Measurements from ENCODE around the gene LRP6. TPM values are rescaled to one million over a fixed set of nuclear protein-coding genes. Genes with fewer than 3 reads are reported as not detected.
"Not testable (repeated sequence)": the region's sequence is repeated elsewhere in the genome, so short reads cannot be mapped to it uniquely, and the experiment has no call there.

LRP6 gene
- total and polyA plus RNA-seq, 3 donors from 2014 or later, result 11.5 to 42.6 (median 39.3) TPM

DNA sequence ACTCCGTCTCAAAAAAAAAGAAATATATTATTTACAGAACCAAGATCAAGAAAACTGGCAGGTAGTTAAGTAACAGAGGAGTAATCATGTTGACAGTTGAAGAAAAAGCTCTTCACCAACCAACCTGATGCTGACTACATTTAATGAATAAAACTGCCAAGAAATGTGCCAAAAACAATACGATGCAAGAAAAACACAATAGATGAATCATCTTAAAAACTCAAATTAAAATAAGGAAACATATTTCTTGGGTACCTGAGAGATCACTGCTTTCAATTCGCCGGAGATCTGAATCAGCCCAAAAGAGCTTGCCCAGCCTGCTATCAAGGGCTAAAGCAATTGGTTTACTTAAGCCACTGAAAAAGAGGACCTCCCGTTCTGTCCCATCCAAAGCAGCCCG is 119.7 kb downstream of the LRP6 start:
- H3K4me3 ChIP-seq, result no peak overlapping the region
- H3K36me3 ChIP-seq (ENCODE audit: low read depth, missing control alignments), result no peaks in the 10 kb centered on the region
- WGBS, 2 donors, result 89 to 91% methylated on average over 6 of the region's 6 CpGs
- TF ChIP-seq POLR2A (IDR thresholded peaks at IDR 0.05), result no peak
- TF ChIP-seq, protein P1, sequence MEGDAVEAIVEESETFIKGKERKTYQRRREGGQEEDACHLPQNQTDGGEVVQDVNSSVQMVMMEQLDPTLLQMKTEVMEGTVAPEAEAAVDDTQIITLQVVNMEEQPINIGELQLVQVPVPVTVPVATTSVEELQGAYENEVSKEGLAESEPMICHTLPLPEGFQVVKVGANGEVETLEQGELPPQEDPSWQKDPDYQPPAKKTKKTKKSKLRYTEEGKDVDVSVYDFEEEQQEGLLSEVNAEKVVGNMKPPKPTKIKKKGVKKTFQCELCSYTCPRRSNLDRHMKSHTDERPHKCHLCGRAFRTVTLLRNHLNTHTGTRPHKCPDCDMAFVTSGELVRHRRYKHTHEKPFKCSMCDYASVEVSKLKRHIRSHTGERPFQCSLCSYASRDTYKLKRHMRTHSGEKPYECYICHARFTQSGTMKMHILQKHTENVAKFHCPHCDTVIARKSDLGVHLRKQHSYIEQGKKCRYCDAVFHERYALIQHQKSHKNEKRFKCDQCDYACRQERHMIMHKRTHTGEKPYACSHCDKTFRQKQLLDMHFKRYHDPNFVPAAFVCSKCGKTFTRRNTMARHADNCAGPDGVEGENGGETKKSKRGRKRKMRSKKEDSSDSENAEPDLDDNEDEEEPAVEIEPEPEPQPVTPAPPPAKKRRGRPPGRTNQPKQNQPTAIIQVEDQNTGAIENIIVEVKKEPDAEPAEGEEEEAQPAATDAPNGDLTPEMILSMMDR (IDR thresholded peaks at IDR 0.05), result no peak
- no peaks in the 10 kb centered on the region for H3K27me3 ChIP-seq
- intact Hi-C loops (cut with DNase I; ENCODE audit: low total_unique reads), result no loop called here
- no peaks in the 10 kb centered on the region for H3K9me3 ChIP-seq
- no peaks in the 10 kb centered on the region for H3K4me1 ChIP-seq
- H3K27ac ChIP-seq, result no peak overlapping the region
- DNase-seq, result no peak

DNA sequence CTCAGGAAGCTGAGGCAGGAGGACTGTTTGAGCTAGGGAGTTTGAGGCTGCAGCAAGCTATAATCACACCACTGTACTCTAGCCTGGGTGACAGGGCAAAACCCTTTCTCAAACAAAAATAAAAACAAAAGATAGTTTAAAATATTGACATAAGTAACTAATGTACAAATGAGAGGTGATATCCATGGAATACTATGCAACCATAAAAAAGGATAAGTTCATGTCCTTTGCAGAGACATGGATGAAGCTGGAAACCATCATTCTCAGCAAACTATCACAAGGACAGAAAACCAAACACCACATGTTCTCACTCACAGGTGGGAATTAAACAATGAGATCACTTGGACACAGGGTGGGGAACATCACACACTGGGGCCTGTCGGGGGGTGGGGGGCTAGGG is 122.3 kb downstream of the LRP6 start:
- H3K27me3 ChIP-seq; H3K27ac ChIP-seq; H3K36me3 ChIP-seq (ENCODE audit: low read depth, missing control alignments); intact Hi-C loops (cut with DNase I; ENCODE audit: low total_unique reads); H3K9me3 ChIP-seq; DNase-seq; H3K4me3 ChIP-seq; H3K4me1 ChIP-seq: not testable (repeated sequence)
- WGBS, 2 donors, result 29 to 59% methylated on average over 1 of the region's 1 CpG

DNA sequence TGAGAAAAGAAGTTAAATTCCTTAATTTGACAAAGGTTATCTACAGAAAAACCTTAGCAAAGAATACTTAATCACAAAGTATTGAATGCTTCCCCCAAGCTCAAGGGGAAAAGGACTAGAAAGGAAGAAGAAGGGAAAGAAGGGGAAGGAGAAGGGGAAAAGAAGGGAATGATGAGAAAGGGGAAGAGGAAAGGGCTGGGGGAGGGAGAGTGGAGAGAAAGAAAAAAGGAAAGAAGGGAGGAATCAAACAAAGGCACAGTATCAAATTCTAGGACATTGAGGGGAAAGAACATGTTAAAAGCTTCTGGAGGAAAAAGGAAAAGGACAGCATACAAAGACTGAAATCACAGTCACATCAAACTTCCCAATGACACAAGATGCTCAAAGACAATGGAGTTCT is 125.8 kb downstream of the LRP6 start:
- DNase-seq, result no peak
- H3K9me3 ChIP-seq, result no peaks in the 10 kb centered on the region
- H3K36me3 ChIP-seq (ENCODE audit: low read depth, missing control alignments), result no peaks in the 10 kb centered on the region
- no peaks in the 10 kb centered on the region for H3K4me1 ChIP-seq
- TF ChIP-seq, protein P1 (IDR thresholded peaks at IDR 0.05), result no peak
- no peak for TF ChIP-seq POLR2A (IDR thresholded peaks at IDR 0.05)
- intact Hi-C loops (cut with DNase I; ENCODE audit: low total_unique reads), result no loop called here
- H3K27me3 ChIP-seq, result no peaks in the 10 kb centered on the region
- H3K27ac ChIP-seq, result no peak overlapping the region
- H3K4me3 ChIP-seq, result no peak overlapping the region

DNA sequence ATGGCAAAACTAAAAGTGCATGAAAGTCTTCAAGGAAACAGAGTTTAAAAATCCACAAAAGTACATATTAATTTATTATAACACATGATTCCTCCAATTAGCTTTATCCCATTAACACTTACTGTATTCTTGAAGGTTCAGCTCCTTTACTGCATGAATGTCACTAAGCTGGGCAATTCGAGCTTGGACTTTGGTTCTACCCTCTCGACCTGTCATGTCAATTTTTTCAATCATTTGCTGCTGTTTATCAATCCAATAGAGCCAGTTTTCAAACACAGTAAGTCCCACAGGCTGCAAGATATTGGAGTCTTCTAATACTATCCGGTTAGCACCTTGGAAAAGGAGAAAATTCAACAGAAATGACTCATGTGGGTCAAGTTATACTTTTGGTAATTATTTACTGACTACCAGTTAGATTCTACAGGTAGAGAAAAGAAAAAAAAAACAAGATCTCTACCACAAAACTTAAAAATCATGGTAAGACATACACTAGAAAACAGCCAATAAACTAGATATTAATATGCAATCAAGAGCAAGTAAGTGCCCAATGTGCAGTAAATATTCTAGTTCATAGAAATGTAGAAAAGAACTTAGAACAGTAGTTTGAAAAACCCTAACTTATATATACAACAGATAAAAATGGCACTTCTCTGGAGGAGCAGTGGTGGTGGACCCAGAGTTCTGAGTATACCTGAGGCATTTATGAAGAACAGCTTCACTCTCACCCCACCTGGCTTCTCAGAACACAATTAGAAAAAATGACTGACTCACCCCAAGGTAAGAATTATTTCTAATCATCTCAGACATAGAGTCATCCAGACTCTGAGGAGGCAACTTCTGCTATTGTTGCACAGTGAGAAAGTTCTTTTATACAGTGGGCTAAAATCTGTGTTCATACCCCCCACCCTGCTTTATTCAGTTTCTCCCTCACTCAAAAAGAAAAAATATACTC is 128.4 kb downstream of the LRP6 start:
- no peak for TF ChIP-seq POLR2A (IDR thresholded peaks at IDR 0.05)
- no peak overlapping the region for H3K27ac ChIP-seq
- 91 to 93% methylated on average over 3 of the region's 3 CpGs for WGBS, 2 donors
- no peak for DNase-seq
- no peaks in the 10 kb centered on the region for H3K9me3 ChIP-seq
- intact Hi-C loops (cut with DNase I; ENCODE audit: low total_unique reads), result no loop called here
- H3K27me3 ChIP-seq, result no peaks in the 10 kb centered on the region
- no peaks in the 10 kb centered on the region for H3K36me3 ChIP-seq (ENCODE audit: low read depth, missing control alignments)
- no peak overlapping the region for H3K4me3 ChIP-seq
- no peaks in the 10 kb centered on the region for H3K4me1 ChIP-seq

DNA sequence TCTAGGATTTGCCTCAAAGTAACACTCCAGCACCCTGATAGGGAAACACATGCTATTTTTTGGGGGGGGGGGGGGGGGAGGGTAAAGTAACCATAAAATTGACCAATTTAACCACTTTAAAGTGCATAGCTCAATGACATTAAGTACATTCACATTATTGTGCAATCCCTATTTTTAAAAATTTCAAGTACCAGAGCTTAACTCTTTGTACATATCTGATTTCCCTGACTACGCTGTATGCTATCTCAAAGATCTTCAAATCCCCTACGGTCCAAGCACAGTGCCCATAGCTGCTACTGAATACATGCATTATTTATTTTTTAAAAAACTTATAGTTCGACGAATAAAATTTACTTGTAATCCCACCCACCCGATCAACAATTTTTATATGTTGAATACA is 133.1 kb downstream of the LRP6 start:
- TF ChIP-seq, protein P1 (IDR thresholded peaks at IDR 0.05), result no peak
- no peak for TF ChIP-seq POLR2A (IDR thresholded peaks at IDR 0.05)
- no peak overlapping the region for H3K4me3 ChIP-seq
- H3K36me3 ChIP-seq (ENCODE audit: low read depth, missing control alignments), result no peaks in the 10 kb centered on the region
- intact Hi-C loops (cut with DNase I; ENCODE audit: low total_unique reads), result no loop called here
- H3K4me1 ChIP-seq, result no peaks in the 10 kb centered on the region
- H3K9me3 ChIP-seq, result no peaks in the 10 kb centered on the region
- H3K27me3 ChIP-seq, result no peaks in the 10 kb centered on the region
- no peak for DNase-seq
- no peak overlapping the region for H3K27ac ChIP-seq
- 96 to 100% methylated on average over 5 of the region's 5 CpGs for WGBS, 2 donors

DNA sequence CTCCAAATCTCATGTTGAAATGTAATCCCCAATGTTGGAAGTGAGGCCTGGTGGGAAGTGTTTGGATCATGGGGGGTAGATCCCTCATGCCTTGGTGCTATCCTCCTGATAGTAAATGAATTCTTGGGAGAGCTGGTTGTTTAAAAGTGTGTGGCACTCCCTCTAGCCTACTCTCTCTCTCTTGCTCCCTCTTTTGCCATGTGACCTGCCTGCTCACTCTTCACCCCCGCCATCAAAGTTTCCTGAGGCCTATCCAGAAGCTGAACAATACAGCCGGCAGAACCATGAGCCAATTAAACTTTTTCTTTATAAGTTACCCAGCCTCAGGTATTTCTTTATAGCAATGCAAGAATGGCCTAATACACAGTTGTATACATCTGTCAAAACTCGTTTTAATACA is 133.6 kb downstream of the LRP6 start:
- H3K27ac ChIP-seq, result no peak overlapping the region
- no peaks in the 10 kb centered on the region for H3K4me1 ChIP-seq
- no peaks in the 10 kb centered on the region for H3K9me3 ChIP-seq
- H3K36me3 ChIP-seq (ENCODE audit: low read depth, missing control alignments), result no peaks in the 10 kb centered on the region
- H3K4me3 ChIP-seq, result no peak overlapping the region
- no peaks in the 10 kb centered on the region for H3K27me3 ChIP-seq
- WGBS, 2 donors, result 91 to 92% methylated on average over 3 of the region's 3 CpGs
- intact Hi-C loops (cut with DNase I; ENCODE audit: low total_unique reads), result no loop called here
- TF ChIP-seq POLR2A (IDR thresholded peaks at IDR 0.05), result no peak
- TF ChIP-seq, protein P1 (IDR thresholded peaks at IDR 0.05), result no peak
- no peak for DNase-seq
